OCI-LY1 (cell line): ENCODE data around the gene THUMPD2.

Source experiments
- CTCF ChIP-seq: fragments of 200-600 bp; sonication (generic), shearing (Covaris generic); IDR thresholded peaks from 2 replicates; pipeline ENCODE4 v1.5.1; 2017; ENCODE audit warnings: mild to moderate bottlenecking, antibody characterized with exemption, low read length, moderate library complexity, mixed read lengths
- EZH2 ChIP-seq: fragments of 200-600 bp; sonication (generic), shearing (Covaris generic); IDR thresholded peaks from 2 replicates; pipeline ENCODE4 v1.8.0; 2017; ENCODE audit warnings: borderline replicate concordance, mixed run types, mild to moderate bottlenecking, antibody characterized with exemption, low read length, moderate library complexity, mixed read lengths

GRCh38 chr2:39743269-39743776 is 35.7 kb downstream of the THUMPD2 start:
- TF ChIP-seq EZH2 (no peak), CTCF (no peak)
